WTC11 (cell line): ENCODE results near the gene CCL4. TPM values are rescaled to one million over a fixed set of nuclear protein-coding genes. Genes with fewer than 3 reads are reported as not detected.

Experiments used
- ATAC-seq: fragments of 200-7000 bp; cut with Tn5 transposase; 2 replicates; pipeline ENCODE4 v1.10.0; 2021; ENCODE audit warnings: mild to moderate bottlenecking, moderate library complexity
- CTCF ChIA-PET: fragments of 300-600 bp; sonication (Branson Sonifier 250); formaldehyde crosslinking; loops from one replicate; lab custom pipeline; 2021; ENCODE audit warnings: antibody characterized with exemption; lab: Charles Lee
- POLR2A ChIA-PET: fragments of 350-600 bp; sonication (Branson Sonifier 250); formaldehyde crosslinking; loops from one replicate; lab custom pipeline; 2021; ENCODE audit warnings: antibody characterized with exemption; lab: Charles Lee
- DNase-seq: peaks from one replicate; pipeline ENCODE4 v3.0.0; 2021; ENCODE audit warnings: low spot score
- H3K27ac Mint-ChIP-seq: 2 replicates; pipeline ENCODE4 v1.8.0; 2021; ENCODE audit warnings: mixed read lengths
- H3K27me3 Mint-ChIP-seq: 2 replicates; pipeline ENCODE4 v1.8.0; 2021; ENCODE audit warnings: low read depth, mild to moderate bottlenecking, moderate library complexity, mixed read lengths
- H3K36me3 Mint-ChIP-seq: 2 replicates; pipeline ENCODE4 v1.8.0; 2021; ENCODE audit warnings: mixed read lengths
- H3K4me1 Mint-ChIP-seq: 2 replicates; pipeline ENCODE4 v1.8.0; 2022; ENCODE audit warnings: mixed read lengths
- H3K4me3 Mint-ChIP-seq: 2 replicates; pipeline ENCODE4 v1.8.0; 2021; ENCODE audit warnings: mild to moderate bottlenecking, moderate library complexity, mixed read lengths
- H3K9me3 Mint-ChIP-seq: 2 replicates; pipeline ENCODE4 v1.8.0; 2021; ENCODE audit warnings: mixed read lengths
- AFF4 ChIP-seq: sonication (generic); formaldehyde crosslinking; IDR thresholded peaks from 2 replicates; pipeline ENCODE4 v1.8.1; 2023; ENCODE audit warnings: mild to moderate bottlenecking, missing genetic modification reagents, borderline replicate concordance
- ARID4B ChIP-seq: sonication (generic); formaldehyde crosslinking; IDR thresholded peaks from 2 replicates; pipeline ENCODE4 v1.8.0; 2023; ENCODE audit warnings: missing genetic modification reagents, mild to moderate bottlenecking, borderline replicate concordance
- ATF1 ChIP-seq: sonication (generic); formaldehyde crosslinking; IDR thresholded peaks from 2 replicates; pipeline ENCODE4 v1.8.1; 2023; ENCODE audit warnings: mild to moderate bottlenecking, moderate library complexity, missing genetic modification reagents
- GABPB1 ChIP-seq: sonication (generic); formaldehyde crosslinking; IDR thresholded peaks from 2 replicates; pipeline ENCODE4 v1.8.1; 2023; ENCODE audit warnings: mild to moderate bottlenecking, missing genetic modification reagents
- GTF2I ChIP-seq: fragments of 250-450 bp; sonication (Bioruptor Pico); conservative IDR thresholded peaks from 2 replicates; pipeline ENCODE4 v1.4.0; 2021; ENCODE audit warnings: mild to moderate bottlenecking
- MAX ChIP-seq: sonication (generic); formaldehyde crosslinking; IDR thresholded peaks from 2 replicates; pipeline ENCODE4 v1.8.0; 2022; ENCODE audit warnings: mild to moderate bottlenecking, missing genetic modification reagents
- NFATC4 ChIP-seq: fragments of 250-450 bp; sonication (Bioruptor Pico); IDR thresholded peaks from 2 replicates; pipeline ENCODE4 v1.9.0; 2021; ENCODE audit warnings: mild to moderate bottlenecking
- NR2C2 ChIP-seq: sonication (generic); formaldehyde crosslinking; IDR thresholded peaks from 2 replicates; pipeline ENCODE4 v1.8.0; 2022; ENCODE audit warnings: mild to moderate bottlenecking, missing genetic modification reagents
- PREB ChIP-seq: sonication (generic); formaldehyde crosslinking; IDR thresholded peaks from 2 replicates; pipeline ENCODE4 v1.8.1; 2022; ENCODE audit warnings: mild to moderate bottlenecking, missing genetic modification reagents, moderate library complexity, borderline replicate concordance
- RELA ChIP-seq: sonication (generic); formaldehyde crosslinking; IDR thresholded peaks from 2 replicates; pipeline ENCODE4 v1.8.1; 2022; ENCODE audit warnings: missing genetic modification reagents, mild to moderate bottlenecking, borderline replicate concordance
- SMAD3 ChIP-seq: sonication (generic); formaldehyde crosslinking; IDR thresholded peaks from 2 replicates; pipeline ENCODE4 v1.8.0; 2022; ENCODE audit warnings: missing genetic modification reagents, mild to moderate bottlenecking, borderline replicate concordance
- ZNF263 ChIP-seq: sonication (generic); formaldehyde crosslinking; IDR thresholded peaks from 2 replicates; pipeline ENCODE4 v1.8.1; 2022; ENCODE audit warnings: low read depth, mild to moderate bottlenecking, moderate library complexity, missing genetic modification reagents
- total RNA-seq: library from RNA; stranded (reverse); gene quantifications from 3 replicates; pipeline ENCODE4 v1.2.3, GENCODE V29; 2021
- TF ChIP-seq, protein P1 (sequence below): fragments of 250-450 bp; sonication (Bioruptor Pico); conservative IDR thresholded peaks from 2 replicates; pipeline ENCODE4 v1.9.0; 2021; ENCODE audit warnings: mild to moderate bottlenecking
- TF ChIP-seq, protein P2 (sequence below): sonication (generic); formaldehyde crosslinking; IDR thresholded peaks from 2 replicates; pipeline ENCODE4 v1.8.0; 2022; ENCODE audit warnings: mild to moderate bottlenecking, missing genetic modification reagents
- TF ChIP-seq, protein P3 (sequence below): sonication (generic); formaldehyde crosslinking; IDR thresholded peaks from 2 replicates; pipeline ENCODE4 v1.8.1; 2023; ENCODE audit warnings: mild to moderate bottlenecking, missing genetic modification reagents
- TF ChIP-seq, protein P4 (sequence below): sonication (generic); formaldehyde crosslinking; IDR thresholded peaks from 2 replicates; pipeline ENCODE4 v1.8.0; 2022; ENCODE audit warnings: missing genetic modification reagents

The CCL4 gene
- total RNA-seq, 1 experiment from 2014 or later: 0.48 TPM

DNA sequence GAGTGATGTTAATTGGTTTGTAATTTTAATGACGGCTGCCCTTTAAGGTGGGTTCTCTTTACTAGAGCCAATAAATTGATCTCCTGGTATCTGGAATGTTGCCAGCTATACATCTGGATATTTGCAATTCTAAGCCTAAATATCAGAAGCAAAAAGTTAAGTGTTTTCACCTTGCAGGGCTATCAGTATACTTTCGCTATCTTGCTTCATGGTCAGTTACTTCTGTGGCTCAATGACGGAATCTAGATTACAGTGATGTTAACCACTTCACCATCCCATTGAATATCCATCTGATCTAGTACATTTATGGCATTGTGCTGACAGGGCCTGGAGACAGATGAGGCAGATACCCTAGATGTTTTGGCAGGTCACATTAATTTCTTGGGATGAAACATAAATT, 28.3 kb downstream of the CCL4 start:
- no peak for DNase-seq
- peaks cover 7% of the 10 kb centered on the region for H3K27me3 Mint-ChIP-seq
- peaks cover 5% of the 10 kb centered on the region for H3K36me3 Mint-ChIP-seq
- ChIA-PET POLR2A (no interaction called here), CTCF (interaction anchor here (0.8 to 1.9 kb wide), 3 partner anchors 59 to 162 kb away, joined by 3 to 6 read pairs (median 5); no protein-coding TSS in a partner anchor)
- peaks cover 10% of the 10 kb centered on the region for H3K4me1 Mint-ChIP-seq
- peaks cover 6% of the 10 kb centered on the region for H3K9me3 Mint-ChIP-seq
- no peak overlapping the region for H3K27ac Mint-ChIP-seq
- H3K4me3 Mint-ChIP-seq: no peak overlapping the region
- no peak for TF ChIP-seq MAX (CRISPR knock-in tag)
- TF ChIP-seq GABPB1 (CRISPR knock-in tag): no peak
- TF ChIP-seq NR2C2 (CRISPR knock-in tag): no peak
- TF ChIP-seq ARID4B: no peak
- TF ChIP-seq NFATC4 (CRISPR knock-in tag): no peak
- TF ChIP-seq GTF2I: no peak
- TF ChIP-seq, protein P1, sequence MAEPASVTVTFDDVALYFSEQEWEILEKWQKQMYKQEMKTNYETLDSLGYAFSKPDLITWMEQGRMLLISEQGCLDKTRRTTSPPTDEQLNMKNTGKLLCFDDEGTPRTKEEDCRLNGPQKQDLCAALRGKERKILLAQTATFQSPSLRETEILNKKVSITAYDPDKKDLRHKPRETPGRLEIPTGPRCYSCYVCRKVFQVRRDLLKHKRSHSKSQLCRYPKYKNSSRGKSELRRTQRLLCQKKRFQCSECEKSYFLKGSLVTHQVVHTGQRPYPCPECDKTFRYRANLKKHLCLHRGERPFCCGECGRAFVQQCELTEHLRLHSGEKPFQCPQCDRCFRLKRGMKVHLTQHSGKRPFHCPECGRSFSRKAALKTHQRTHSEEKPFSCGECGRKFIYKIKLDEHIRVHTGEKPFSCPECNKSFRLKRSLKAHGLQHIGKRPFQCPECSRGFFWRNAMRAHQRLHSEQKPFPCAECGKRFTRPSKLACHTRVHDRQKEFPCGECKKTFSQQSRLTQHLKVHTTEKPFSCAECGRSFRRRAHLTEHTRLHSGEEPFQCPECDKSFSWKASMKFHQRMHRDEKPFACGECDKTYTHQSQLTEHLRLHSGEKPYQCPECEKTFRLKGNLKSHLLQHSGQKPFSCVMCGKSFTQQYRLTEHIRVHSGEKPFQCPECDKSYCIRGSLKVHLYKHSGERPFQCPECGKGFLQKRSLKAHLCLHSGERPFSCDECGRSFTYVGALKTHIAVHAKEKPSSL: no peak
- TF ChIP-seq RELA (CRISPR knock-in tag): no peak
- no peak for TF ChIP-seq PREB (CRISPR knock-in tag)
- TF ChIP-seq SMAD3 (CRISPR knock-in tag): no peak
- TF ChIP-seq, protein P2, sequence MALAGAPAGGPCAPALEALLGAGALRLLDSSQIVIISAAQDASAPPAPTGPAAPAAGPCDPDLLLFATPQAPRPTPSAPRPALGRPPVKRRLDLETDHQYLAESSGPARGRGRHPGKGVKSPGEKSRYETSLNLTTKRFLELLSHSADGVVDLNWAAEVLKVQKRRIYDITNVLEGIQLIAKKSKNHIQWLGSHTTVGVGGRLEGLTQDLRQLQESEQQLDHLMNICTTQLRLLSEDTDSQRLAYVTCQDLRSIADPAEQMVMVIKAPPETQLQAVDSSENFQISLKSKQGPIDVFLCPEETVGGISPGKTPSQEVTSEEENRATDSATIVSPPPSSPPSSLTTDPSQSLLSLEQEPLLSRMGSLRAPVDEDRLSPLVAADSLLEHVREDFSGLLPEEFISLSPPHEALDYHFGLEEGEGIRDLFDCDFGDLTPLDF: no peak
- TF ChIP-seq ATF1 (CRISPR knock-in tag): no peak
- TF ChIP-seq, protein P3, sequence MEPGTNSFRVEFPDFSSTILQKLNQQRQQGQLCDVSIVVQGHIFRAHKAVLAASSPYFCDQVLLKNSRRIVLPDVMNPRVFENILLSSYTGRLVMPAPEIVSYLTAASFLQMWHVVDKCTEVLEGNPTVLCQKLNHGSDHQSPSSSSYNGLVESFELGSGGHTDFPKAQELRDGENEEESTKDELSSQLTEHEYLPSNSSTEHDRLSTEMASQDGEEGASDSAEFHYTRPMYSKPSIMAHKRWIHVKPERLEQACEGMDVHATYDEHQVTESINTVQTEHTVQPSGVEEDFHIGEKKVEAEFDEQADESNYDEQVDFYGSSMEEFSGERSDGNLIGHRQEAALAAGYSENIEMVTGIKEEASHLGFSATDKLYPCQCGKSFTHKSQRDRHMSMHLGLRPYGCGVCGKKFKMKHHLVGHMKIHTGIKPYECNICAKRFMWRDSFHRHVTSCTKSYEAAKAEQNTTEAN (CRISPR knock-in tag): no peak
- TF ChIP-seq ZNF263 (CRISPR knock-in tag): no peak
- TF ChIP-seq, protein P4, sequence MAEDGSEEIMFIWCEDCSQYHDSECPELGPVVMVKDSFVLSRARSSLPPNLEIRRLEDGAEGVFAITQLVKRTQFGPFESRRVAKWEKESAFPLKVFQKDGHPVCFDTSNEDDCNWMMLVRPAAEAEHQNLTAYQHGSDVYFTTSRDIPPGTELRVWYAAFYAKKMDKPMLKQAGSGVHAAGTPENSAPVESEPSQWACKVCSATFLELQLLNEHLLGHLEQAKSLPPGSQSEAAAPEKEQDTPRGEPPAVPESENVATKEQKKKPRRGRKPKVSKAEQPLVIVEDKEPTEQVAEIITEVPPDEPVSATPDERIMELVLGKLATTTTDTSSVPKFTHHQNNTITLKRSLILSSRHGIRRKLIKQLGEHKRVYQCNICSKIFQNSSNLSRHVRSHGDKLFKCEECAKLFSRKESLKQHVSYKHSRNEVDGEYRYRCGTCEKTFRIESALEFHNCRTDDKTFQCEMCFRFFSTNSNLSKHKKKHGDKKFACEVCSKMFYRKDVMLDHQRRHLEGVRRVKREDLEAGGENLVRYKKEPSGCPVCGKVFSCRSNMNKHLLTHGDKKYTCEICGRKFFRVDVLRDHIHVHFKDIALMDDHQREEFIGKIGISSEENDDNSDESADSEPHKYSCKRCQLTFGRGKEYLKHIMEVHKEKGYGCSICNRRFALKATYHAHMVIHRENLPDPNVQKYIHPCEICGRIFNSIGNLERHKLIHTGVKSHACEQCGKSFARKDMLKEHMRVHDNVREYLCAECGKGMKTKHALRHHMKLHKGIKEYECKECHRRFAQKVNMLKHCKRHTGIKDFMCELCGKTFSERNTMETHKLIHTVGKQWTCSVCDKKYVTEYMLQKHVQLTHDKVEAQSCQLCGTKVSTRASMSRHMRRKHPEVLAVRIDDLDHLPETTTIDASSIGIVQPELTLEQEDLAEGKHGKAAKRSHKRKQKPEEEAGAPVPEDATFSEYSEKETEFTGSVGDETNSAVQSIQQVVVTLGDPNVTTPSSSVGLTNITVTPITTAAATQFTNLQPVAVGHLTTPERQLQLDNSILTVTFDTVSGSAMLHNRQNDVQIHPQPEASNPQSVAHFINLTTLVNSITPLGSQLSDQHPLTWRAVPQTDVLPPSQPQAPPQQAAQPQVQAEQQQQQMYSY (CRISPR knock-in tag): no peak
- no peak for TF ChIP-seq AFF4 (CRISPR knock-in tag)
- ATAC-seq: no peak
